Neural cell (in vitro differentiated cells): ENCODE measurements around the gene C2orf68. TPM values are rescaled to one million over a fixed set of nuclear protein-coding genes. Genes with fewer than 3 reads are reported as not detected.

Experiments
- H2AFZ ChIP-seq: fragments of 200-600, 300-800 bp; sonication (generic), shearing (Covaris generic); 2 replicates; pipeline ENCODE4 v1.6.0; 2014; ENCODE audit warnings: low read depth, mild to moderate bottlenecking, antibody characterized with exemption, low read length, moderate library complexity
- H3F3A ChIP-seq: fragments of 200-600 bp; shearing (Covaris generic); 2 replicates; pipeline ENCODE4 v1.6.1; 2016; ENCODE audit warnings: mild to moderate bottlenecking, moderate library complexity, mixed read lengths, antibody characterized with exemption, low read length; ENCODE audit not compliant: insufficient read depth, poor library complexity, severe bottlenecking
- H3K27ac ChIP-seq: fragments of 200-600, 300-800 bp; sonication (generic), shearing (Covaris generic); 2 replicates; pipeline ENCODE4 v1.5.1; 2014; ENCODE audit warnings: mild to moderate bottlenecking, low read length, moderate library complexity
- H3K27me3 ChIP-seq: fragments of 300-800, 200-600 bp; sonication (generic), shearing (Covaris generic); 2 replicates; pipeline ENCODE4 v1.6.0; 2014; ENCODE audit warnings: mild to moderate bottlenecking, low read depth, low read length, moderate library complexity; ENCODE audit not compliant: insufficient read depth
- H3K36me3 ChIP-seq: fragments of 300-800, 200-600 bp; sonication (generic), shearing (Covaris generic); 2 replicates; pipeline ENCODE4 v1.5.1; 2014; ENCODE audit warnings: mild to moderate bottlenecking, antibody characterized with exemption, low read length, moderate library complexity; ENCODE audit not compliant: insufficient read depth
- H3K4me2 ChIP-seq: fragments of 300-800, 200-600 bp; sonication (generic), shearing (Covaris generic); 2 replicates; pipeline ENCODE4 v1.6.0; 2014; ENCODE audit warnings: mild to moderate bottlenecking, low read length
- H3K4me3 ChIP-seq: fragments of 300-800, 200-600 bp; sonication (generic), shearing (Covaris generic); 2 replicates; pipeline ENCODE4 v1.5.1; 2014; ENCODE audit warnings: mild to moderate bottlenecking, low read length, moderate library complexity
- H3K79me2 ChIP-seq: fragments of 200-600 bp; shearing (Covaris generic); replicated peaks from 2 replicates; pipeline ENCODE4 v1.6.0; 2014; ENCODE audit warnings: mild to moderate bottlenecking, low read length, moderate library complexity; ENCODE audit not compliant: insufficient read depth
- H3K9ac ChIP-seq: fragments of 300-800, 200-600 bp; sonication (generic), shearing (Covaris generic); 2 replicates; pipeline ENCODE4 v1.6.1; 2016; ENCODE audit warnings: mild to moderate bottlenecking, low read length, mixed read lengths
- H3K9me2 ChIP-seq: fragments of 200-600 bp; shearing (Covaris generic); 2 replicates; pipeline ENCODE4 v1.6.1; 2016; ENCODE audit warnings: mild to moderate bottlenecking, low read length, mixed read lengths; ENCODE audit not compliant: insufficient read depth
- H3K9me3 ChIP-seq: fragments of 200-600, 300-800 bp; sonication (generic), shearing (Covaris generic); 2 replicates; pipeline ENCODE4 v1.6.1; 2016; ENCODE audit warnings: mild to moderate bottlenecking, mixed run types, low read length, moderate library complexity, mixed read lengths
- H4K20me1 ChIP-seq: fragments of 200-600 bp; shearing (Covaris generic); 2 replicates; pipeline ENCODE4 v1.6.1; 2016; ENCODE audit warnings: mild to moderate bottlenecking, mixed run types; ENCODE audit not compliant: insufficient read depth
- EP300 ChIP-seq: fragments of 450-650 bp; conservative IDR thresholded peaks from 2 replicates; pipeline ENCODE4 v1.6.1; 2014; ENCODE audit warnings: antibody characterized with exemption, mild to moderate bottlenecking, moderate library complexity; ENCODE audit not compliant: poor library complexity, severe bottlenecking
- EZH2 ChIP-seq: fragments of 200-600, 300-800 bp; shearing (Covaris generic), sonication (generic); IDR thresholded peaks from 2 replicates; pipeline ENCODE4 v1.6.1; 2014; ENCODE audit warnings: antibody characterized with exemption, low read length, borderline replicate concordance, mild to moderate bottlenecking; ENCODE audit not compliant: insufficient read depth, poor library complexity, severe bottlenecking
- MXI1 ChIP-seq: fragments of 450-650 bp; conservative IDR thresholded peaks from 2 replicates; pipeline ENCODE4 v1.6.1; 2014; ENCODE audit warnings: antibody characterized with exemption, mild to moderate bottlenecking; ENCODE audit not compliant: poor library complexity, severe bottlenecking
- POLR2AphosphoS5 ChIP-seq: IDR thresholded peaks from 2 replicates; pipeline ENCODE4 v1.6.1; 2012
- RAD21 ChIP-seq: fragments of 450-650 bp; conservative IDR thresholded peaks from 2 replicates; pipeline ENCODE4 v1.6.1; 2014; ENCODE audit warnings: antibody characterized with exemption, mild to moderate bottlenecking, moderate library complexity
- SMC3 ChIP-seq: fragments of 450-650 bp; conservative IDR thresholded peaks from 2 replicates; pipeline ENCODE4 v1.6.1; 2014; ENCODE audit warnings: antibody characterized with exemption, mild to moderate bottlenecking, moderate library complexity; ENCODE audit not compliant: poor library complexity
- TAF1 ChIP-seq: IDR thresholded peaks from 2 replicates; pipeline ENCODE4 v1.6.1; 2012; ENCODE audit warnings: low read depth
- polyA plus RNA-seq: library from polyadenylated mRNA; depleted of rRNA; stranded (reverse); fragments of >200 nt; gene quantifications from 2 replicates; pipeline ENCODE4 v1.2.3, GENCODE V29; 2014
- TF ChIP-seq, protein P1 (sequence below): fragments of 450-650 bp; IDR thresholded peaks from 2 replicates; pipeline ENCODE4 v1.5.1; 2014; ENCODE audit warnings: antibody characterized with exemption, mild to moderate bottlenecking, moderate library complexity; ENCODE audit not compliant: poor library complexity, severe bottlenecking
- TF ChIP-seq, protein P2 (sequence below): IDR thresholded peaks from 2 replicates; pipeline ENCODE4 v1.6.1; 2012; ENCODE audit warnings: borderline replicate concordance

The C2orf68 gene
- polyA plus RNA-seq, 1 donor from 2014 or later, result 28.0 TPM

DNA sequence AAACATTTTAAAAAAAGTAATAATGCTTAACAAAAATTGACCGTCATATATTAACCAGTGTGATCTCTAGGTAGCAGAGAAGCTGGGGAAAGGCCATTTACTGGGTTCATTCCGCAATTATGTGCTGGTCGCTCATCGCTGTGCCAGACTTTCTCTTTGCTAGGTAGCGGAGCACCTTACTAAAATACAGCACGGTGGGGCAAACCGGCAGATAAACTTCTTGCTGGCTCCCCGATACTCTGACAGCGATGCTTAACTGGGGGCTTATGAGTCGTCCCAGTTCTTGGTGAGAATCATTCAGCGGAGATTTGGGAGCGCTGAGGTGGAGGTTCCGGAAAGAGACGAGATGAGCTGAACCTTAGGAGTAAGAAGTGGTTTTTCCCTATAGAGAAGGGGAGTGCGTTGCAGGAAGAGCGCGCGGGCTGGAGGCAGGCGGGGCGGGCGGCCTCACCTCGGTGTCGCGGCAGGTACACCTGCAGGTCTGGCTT lies 605 bp downstream of the C2orf68 start:
- peaks cover 15% of the 10 kb centered on the region for H3K79me2 ChIP-seq

DNA sequence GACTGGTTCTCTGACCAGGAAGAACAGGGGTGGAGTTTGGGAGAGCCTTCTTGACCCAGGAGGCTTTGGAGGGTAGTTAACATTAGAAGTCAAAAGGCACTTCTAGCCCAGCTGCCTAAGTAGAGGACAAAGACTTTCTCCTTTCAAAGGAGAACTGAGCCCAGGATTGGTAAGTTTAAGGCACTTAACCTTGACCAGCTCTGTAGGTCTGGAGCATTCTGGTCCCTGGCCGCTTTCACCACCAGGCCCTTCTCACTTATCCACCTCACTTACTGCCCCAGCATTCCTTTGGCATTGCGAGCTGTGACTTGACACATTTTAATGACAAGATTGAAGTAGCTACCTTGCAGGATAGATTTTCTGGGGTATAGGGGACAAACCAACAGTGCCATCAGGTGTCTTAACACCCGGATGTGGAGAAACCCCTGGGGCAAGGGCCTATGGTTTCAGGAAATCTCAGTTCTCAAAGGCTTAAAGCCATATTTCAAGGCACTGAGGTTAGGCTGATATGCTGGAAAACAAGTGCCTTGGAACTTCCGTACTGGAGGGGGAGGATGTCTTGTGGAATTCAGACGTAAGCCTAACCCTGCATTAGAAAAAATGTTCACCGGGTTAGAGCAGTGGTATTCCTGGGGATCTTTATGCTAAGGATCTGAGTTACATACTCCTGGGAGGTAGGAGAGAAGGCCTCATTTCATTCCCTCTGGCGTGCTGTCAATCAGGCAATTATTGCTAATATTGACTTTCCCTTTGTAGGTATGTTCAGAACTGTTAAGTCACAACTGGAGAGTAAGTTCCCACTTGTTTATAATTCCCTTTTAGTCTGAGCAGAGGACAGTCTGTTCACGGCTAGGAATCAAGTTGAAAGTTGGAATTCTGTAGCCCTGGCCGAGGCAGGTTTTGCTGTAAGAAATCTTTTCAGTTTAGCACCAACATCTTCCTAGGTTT lies 4.3 kb downstream of the C2orf68 start:
- peaks cover 14% of the 10 kb centered on the region for H3K79me2 ChIP-seq
- TF ChIP-seq, protein P1, sequence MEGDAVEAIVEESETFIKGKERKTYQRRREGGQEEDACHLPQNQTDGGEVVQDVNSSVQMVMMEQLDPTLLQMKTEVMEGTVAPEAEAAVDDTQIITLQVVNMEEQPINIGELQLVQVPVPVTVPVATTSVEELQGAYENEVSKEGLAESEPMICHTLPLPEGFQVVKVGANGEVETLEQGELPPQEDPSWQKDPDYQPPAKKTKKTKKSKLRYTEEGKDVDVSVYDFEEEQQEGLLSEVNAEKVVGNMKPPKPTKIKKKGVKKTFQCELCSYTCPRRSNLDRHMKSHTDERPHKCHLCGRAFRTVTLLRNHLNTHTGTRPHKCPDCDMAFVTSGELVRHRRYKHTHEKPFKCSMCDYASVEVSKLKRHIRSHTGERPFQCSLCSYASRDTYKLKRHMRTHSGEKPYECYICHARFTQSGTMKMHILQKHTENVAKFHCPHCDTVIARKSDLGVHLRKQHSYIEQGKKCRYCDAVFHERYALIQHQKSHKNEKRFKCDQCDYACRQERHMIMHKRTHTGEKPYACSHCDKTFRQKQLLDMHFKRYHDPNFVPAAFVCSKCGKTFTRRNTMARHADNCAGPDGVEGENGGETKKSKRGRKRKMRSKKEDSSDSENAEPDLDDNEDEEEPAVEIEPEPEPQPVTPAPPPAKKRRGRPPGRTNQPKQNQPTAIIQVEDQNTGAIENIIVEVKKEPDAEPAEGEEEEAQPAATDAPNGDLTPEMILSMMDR, result no peak
- no peak for TF ChIP-seq MXI1
- no peak for TF ChIP-seq POLR2AphosphoS5
- no peak for TF ChIP-seq EZH2
- TF ChIP-seq EP300, result no peak
- TF ChIP-seq TAF1, result no peak
- TF ChIP-seq RAD21, result no peak
- TF ChIP-seq, protein P2, sequence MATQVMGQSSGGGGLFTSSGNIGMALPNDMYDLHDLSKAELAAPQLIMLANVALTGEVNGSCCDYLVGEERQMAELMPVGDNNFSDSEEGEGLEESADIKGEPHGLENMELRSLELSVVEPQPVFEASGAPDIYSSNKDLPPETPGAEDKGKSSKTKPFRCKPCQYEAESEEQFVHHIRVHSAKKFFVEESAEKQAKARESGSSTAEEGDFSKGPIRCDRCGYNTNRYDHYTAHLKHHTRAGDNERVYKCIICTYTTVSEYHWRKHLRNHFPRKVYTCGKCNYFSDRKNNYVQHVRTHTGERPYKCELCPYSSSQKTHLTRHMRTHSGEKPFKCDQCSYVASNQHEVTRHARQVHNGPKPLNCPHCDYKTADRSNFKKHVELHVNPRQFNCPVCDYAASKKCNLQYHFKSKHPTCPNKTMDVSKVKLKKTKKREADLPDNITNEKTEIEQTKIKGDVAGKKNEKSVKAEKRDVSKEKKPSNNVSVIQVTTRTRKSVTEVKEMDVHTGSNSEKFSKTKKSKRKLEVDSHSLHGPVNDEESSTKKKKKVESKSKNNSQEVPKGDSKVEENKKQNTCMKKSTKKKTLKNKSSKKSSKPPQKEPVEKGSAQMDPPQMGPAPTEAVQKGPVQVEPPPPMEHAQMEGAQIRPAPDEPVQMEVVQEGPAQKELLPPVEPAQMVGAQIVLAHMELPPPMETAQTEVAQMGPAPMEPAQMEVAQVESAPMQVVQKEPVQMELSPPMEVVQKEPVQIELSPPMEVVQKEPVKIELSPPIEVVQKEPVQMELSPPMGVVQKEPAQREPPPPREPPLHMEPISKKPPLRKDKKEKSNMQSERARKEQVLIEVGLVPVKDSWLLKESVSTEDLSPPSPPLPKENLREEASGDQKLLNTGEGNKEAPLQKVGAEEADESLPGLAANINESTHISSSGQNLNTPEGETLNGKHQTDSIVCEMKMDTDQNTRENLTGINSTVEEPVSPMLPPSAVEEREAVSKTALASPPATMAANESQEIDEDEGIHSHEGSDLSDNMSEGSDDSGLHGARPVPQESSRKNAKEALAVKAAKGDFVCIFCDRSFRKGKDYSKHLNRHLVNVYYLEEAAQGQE, result no peak

More for the DNA sequence above, 605 bp downstream of the C2orf68 start:
- Histone ChIP-seq H3K9ac (peak overlapping the region; percentile 84), H3F3A (no peaks in the 10 kb centered on the region), H3K9me2 (no peaks in the 10 kb centered on the region), H2AFZ (peak overlapping the region; percentile 93), H4K20me1 (no peaks in the 10 kb centered on the region), H3K9me3 (no peaks in the 10 kb centered on the region), H3K4me2 (peak overlapping the region; percentile 97), H3K36me3 (peaks cover 7% of the 10 kb centered on the region), H3K27me3 (no peaks in the 10 kb centered on the region), H3K4me3 (peak overlapping the region; percentile 95), H3K27ac (peak overlapping the region; percentile 76)
- TF ChIP-seq EZH2 (no peak), MXI1 (no peak), SMC3 (no peak), RAD21 (no peak), EP300 (no peak), TAF1 (no peak), POLR2AphosphoS5 (no peak)
- TF ChIP-seq, protein P2, result no peak
- TF ChIP-seq, protein P1, result no peak

More for the DNA sequence above, 4.3 kb downstream of the C2orf68 start:
- Histone ChIP-seq H2AFZ (no peak overlapping the region), H3F3A (no peaks in the 10 kb centered on the region), H3K4me2 (no peak overlapping the region), H3K4me3 (no peak overlapping the region), H3K27me3 (no peaks in the 10 kb centered on the region), H3K9me3 (no peaks in the 10 kb centered on the region), H3K27ac (no peak overlapping the region), H4K20me1 (no peaks in the 10 kb centered on the region), H3K9me2 (no peaks in the 10 kb centered on the region), H3K36me3 (peaks cover 7% of the 10 kb centered on the region), H3K9ac (no peak overlapping the region)
